Panc1 (cell line): ENCODE measurements around the gene KLRC4. TPM values are rescaled to one million over a fixed set of nuclear protein-coding genes. Genes with fewer than 3 reads are reported as not detected.
"Not testable (repeated sequence)": the region's sequence is repeated elsewhere in the genome, so short reads cannot be mapped to it uniquely, and the experiment has no call there.

Experiments
- ATAC-seq: fragments of 200-7000 bp; cut with Tn5 transposase; 2 replicates; pipeline ENCODE4 v1.9.1; 2020; ENCODE audit warnings: mild to moderate bottlenecking, moderate library complexity
- BruUV-seq: library from RNA; stranded (reverse); fragments of 400-500 nt; replicated peaks from 2 replicates; lab custom pipeline; 2021; lab: Mats Ljungman, UMichigan
- CTCF ChIA-PET: fragments of 300-600 bp; sonication (Branson Sonifier 250); formaldehyde crosslinking; loops from one replicate; lab custom pipeline; 2022; ENCODE audit warnings: antibody characterized with exemption; lab: Charles Lee
- POLR2A ChIA-PET: fragments of 300-600 bp; sonication (Branson Sonifier 250); formaldehyde crosslinking; loops from one replicate; lab custom pipeline; 2022; ENCODE audit warnings: antibody characterized with exemption; lab: Charles Lee
- DNase-seq: peaks from one replicate; pipeline ENCODE4 v3.0.0-alpha.2; 2010; ENCODE audit warnings: low read depth, low spot score
- H3K27ac ChIP-seq: 2 replicates; pipeline ENCODE4 v1.5.1; 2011; ENCODE audit warnings: mild to moderate bottlenecking, low read length, inconsistent platforms
- H3K27me3 ChIP-seq: fragments of 200-500 bp; sonication (Bioruptor generic); 2 replicates; pipeline ENCODE4 v1.6.0; 2014; ENCODE audit warnings: low read length, inconsistent platforms; ENCODE audit not compliant: control insufficient read depth, insufficient read depth
- H3K36me3 ChIP-seq: fragments of 200-500 bp; sonication (Bioruptor generic); 2 replicates; pipeline ENCODE4 v1.5.1; 2014; ENCODE audit warnings: inconsistent platforms, mild to moderate bottlenecking, low read length, moderate library complexity; ENCODE audit not compliant: control insufficient read depth, insufficient read depth
- H3K4me1 ChIP-seq: 2 replicates; pipeline ENCODE4 v1.5.1; 2011; ENCODE audit warnings: inconsistent platforms, mild to moderate bottlenecking, low read length, moderate library complexity; ENCODE audit not compliant: control insufficient read depth, insufficient read depth
- H3K4me3 ChIP-seq, 2 experiments: 2 replicates each; pipeline ENCODE4 v1.5.1; 2011 to 2012; ENCODE audit warnings: low read depth in 2 of 2, low read length in 2 of 2, mild to moderate bottlenecking in 2 of 2, inconsistent platforms in 1 of 2, moderate library complexity in 1 of 2
- H3K9me3 ChIP-seq: fragments of 200-500 bp; sonication (Bioruptor generic); 2 replicates; pipeline ENCODE4 v1.5.1; 2014; ENCODE audit warnings: low read depth, mild to moderate bottlenecking, inconsistent platforms, low read length, moderate library complexity; ENCODE audit not compliant: control insufficient read depth, insufficient read depth
- CTCF ChIP-seq: fragments of 450-650 bp; IDR thresholded peaks from 2 replicates; pipeline ENCODE4 v1.5.1; 2017; ENCODE audit warnings: mild to moderate bottlenecking
- POLR2AphosphoS5 ChIP-seq: IDR thresholded peaks from 2 replicates; pipeline ENCODE4 v1.6.1; 2012; ENCODE audit warnings: mild to moderate bottlenecking, low read depth, low read length, moderate library complexity
- REST ChIP-seq, 2 experiments: IDR thresholded peaks; 2 replicates each; pipeline ENCODE4 v1.6.1; 2011 to 2012; ENCODE audit warnings: low read depth in 2 of 2, control low read depth in 1 of 2, low read length in 1 of 2, mild to moderate bottlenecking in 1 of 2, moderate library complexity in 1 of 2; ENCODE audit not compliant: insufficient read depth in 1 of 2
- SIN3A ChIP-seq: IDR thresholded peaks from 2 replicates; pipeline ENCODE4 v1.6.1; 2012; ENCODE audit warnings: low read depth, mild to moderate bottlenecking, low read length, moderate library complexity, borderline replicate concordance; ENCODE audit not compliant: insufficient read depth
- TCF7L2 ChIP-seq: IDR thresholded peaks from 2 replicates; pipeline ENCODE4 v1.6.1; 2011; ENCODE audit warnings: mild to moderate bottlenecking, low read depth, low read length, inconsistent platforms
- in situ Hi-C: cut with HindIII; loops from 2 replicates; pipeline ENCODE4 v1.10.0; 2016; ENCODE audit warnings: low sequenced_read_pairs, low pct_unique_long_range_greater_than_20kb
- intact Hi-C: fragments of 100-400 bp; cut with micrococcal nuclease; formaldehyde crosslinking; loops from one replicate; pipeline ENCODE4 v1.10.0; 2022; ENCODE audit not compliant: unreplicated experiment
- total RNA-seq: library from RNA; stranded (reverse); gene quantifications from one replicate; pipeline ENCODE4 v1.2.1, GENCODE V29; 2021; ENCODE audit not compliant: unreplicated experiment

The KLRC4 gene
- total RNA-seq, 1 experiment from 2014 or later, result 1.4 TPM

GRCh38 chr12:10448236-10448635 lies 38.7 kb upstream of the KLRC4 start:
- no peaks in the 10 kb centered on the region for H3K9me3 ChIP-seq
- ATAC-seq, result no peak
- no peaks in the 10 kb centered on the region for H3K36me3 ChIP-seq
- DNase-seq, result no peak
- ChIA-PET CTCF (no interaction called here), POLR2A (no interaction called here)
- TF ChIP-seq POLR2AphosphoS5, result no peak
- TF ChIP-seq SIN3A, result no peak
- TF ChIP-seq REST (IDR thresholded peaks at IDR 0.05; ENCODE audit: insufficient read depth in 1 of 2, low read depth in 2 of 2, low read length in 1 of 2), result no peak
- TF ChIP-seq TCF7L2, result no peak
- no peak for TF ChIP-seq CTCF
- intact Hi-C loops (no loop called here), in situ Hi-C loops (no loop called here)
- H3K27me3 ChIP-seq, result no peaks in the 10 kb centered on the region
- BruUV-seq, result no TSS peak
- H3K27ac ChIP-seq, result no peak overlapping the region
- no peaks in the 10 kb centered on the region for H3K4me1 ChIP-seq
- no peak overlapping the region for H3K4me3 ChIP-seq

GRCh38 chr12:10446052-10446451 lies 36.5 kb upstream of the KLRC4 start:
- CTCF ChIA-PET, result interaction anchor here (0.6 kb wide), 1 partner anchor 210 kb away, joined by 4 read pairs; no protein-coding TSS in a partner anchor
- ATAC-seq, POLR2A ChIA-PET, H3K27ac ChIP-seq, H3K9me3 ChIP-seq, H3K27me3 ChIP-seq, in situ Hi-C loops, H3K4me1 ChIP-seq, DNase-seq, H3K4me3 ChIP-seq, H3K36me3 ChIP-seq, BruUV-seq, intact Hi-C loops: not testable (repeated sequence)

- BruUV-seq, H3K27me3 ChIP-seq, POLR2A ChIA-PET, H3K27ac ChIP-seq, in situ Hi-C loops, H3K36me3 ChIP-seq, H3K4me3 ChIP-seq, H3K9me3 ChIP-seq, intact Hi-C loops, H3K4me1 ChIP-seq, ATAC-seq, CTCF ChIA-PET, DNase-seq: not testable (repeated sequence)
These were observed 31.6 kb upstream of the KLRC4 start for GRCh38 chr12:10441144-10441543.

GRCh38 chr12:10439608-10440274 lies 30.2 kb upstream of the KLRC4 start:
- intact Hi-C loops, H3K27me3 ChIP-seq, H3K36me3 ChIP-seq, POLR2A ChIA-PET, in situ Hi-C loops, H3K9me3 ChIP-seq, BruUV-seq, CTCF ChIA-PET, H3K4me1 ChIP-seq, H3K4me3 ChIP-seq, H3K27ac ChIP-seq: not testable (repeated sequence)
- DNase-seq (peak; percentile 45), ATAC-seq (peak; percentile 97)

- DNase-seq, H3K9me3 ChIP-seq, H3K36me3 ChIP-seq, H3K4me1 ChIP-seq, CTCF ChIA-PET, ATAC-seq, in situ Hi-C loops, intact Hi-C loops, BruUV-seq, POLR2A ChIA-PET, H3K27me3 ChIP-seq, H3K4me3 ChIP-seq, H3K27ac ChIP-seq: not testable (repeated sequence)
These were observed 28.0 kb upstream of the KLRC4 start for GRCh38 chr12:10437601-10438000.
